Fibroblast of pulmonary artery (primary cell): ENCODE measurements around the gene COL5A1.

Experiments used
- DNase-seq: peaks from one replicate; pipeline ENCODE4 v3.0.0-alpha.2; 2010; ENCODE audit warnings: low read depth
- H3K4me3 ChIP-seq: replicated peaks from 2 replicates; pipeline ENCODE4 v1.5.1; 2011; ENCODE audit warnings: low read depth, mild to moderate bottlenecking, control low read depth, low read length, moderate library complexity
- CTCF ChIP-seq: IDR thresholded peaks from 2 replicates; pipeline ENCODE4 v1.5.1; 2011; ENCODE audit warnings: mild to moderate bottlenecking, control low read depth, low read length, inconsistent platforms; ENCODE audit errors: missing control alignments

COL5A1 gene

DNA sequence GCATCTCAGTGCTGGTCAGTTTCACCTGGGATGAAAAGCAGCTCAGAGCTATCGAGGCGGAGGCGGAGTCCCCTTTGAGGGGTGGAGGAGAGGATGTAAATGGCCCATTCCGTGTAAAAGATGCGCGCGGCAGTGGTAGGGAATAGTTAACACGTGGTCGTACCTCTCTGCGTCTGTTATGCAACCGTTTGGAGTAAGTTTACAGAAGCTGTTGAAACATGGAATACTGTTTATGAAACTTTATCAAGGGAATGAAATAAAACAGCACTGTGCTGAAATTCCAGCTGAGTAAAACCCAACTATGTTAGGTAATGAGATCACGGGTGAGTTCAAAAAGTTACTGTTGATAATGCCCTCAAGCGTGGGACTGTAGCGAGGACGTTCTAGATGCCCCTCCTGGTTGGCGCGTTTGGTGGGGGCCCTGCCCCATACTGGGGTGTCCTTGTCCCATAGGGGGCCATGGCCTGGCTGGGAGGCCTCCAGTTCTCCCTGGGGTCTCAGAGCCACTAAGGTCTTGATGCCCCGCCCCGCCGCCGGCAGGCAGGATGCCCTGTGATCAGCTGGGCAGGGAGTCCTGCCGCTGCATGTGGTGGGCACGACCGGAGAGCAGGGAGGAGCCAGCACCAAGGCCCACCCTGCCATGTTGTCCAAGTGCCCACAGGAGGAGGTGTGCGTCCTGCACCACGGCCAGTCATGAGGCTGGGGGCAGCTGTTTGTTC is 90.9 kb downstream of the COL5A1 start:
- no peak for TF ChIP-seq CTCF
- DNase-seq, result no peak
- no peak overlapping the region for H3K4me3 ChIP-seq

GRCh38 chr9:134733480-134734232 is 92.1 kb downstream of the COL5A1 start:
- DNase-seq, result no peak
- TF ChIP-seq CTCF, result no peak
- H3K4me3 ChIP-seq, result no peak overlapping the region

GRCh38 chr9:134734270-134734669 is 92.7 kb downstream of the COL5A1 start:
- H3K4me3 ChIP-seq, result no peak overlapping the region
- DNase-seq, result peak; percentile 78
- no peak for TF ChIP-seq CTCF

DNA sequence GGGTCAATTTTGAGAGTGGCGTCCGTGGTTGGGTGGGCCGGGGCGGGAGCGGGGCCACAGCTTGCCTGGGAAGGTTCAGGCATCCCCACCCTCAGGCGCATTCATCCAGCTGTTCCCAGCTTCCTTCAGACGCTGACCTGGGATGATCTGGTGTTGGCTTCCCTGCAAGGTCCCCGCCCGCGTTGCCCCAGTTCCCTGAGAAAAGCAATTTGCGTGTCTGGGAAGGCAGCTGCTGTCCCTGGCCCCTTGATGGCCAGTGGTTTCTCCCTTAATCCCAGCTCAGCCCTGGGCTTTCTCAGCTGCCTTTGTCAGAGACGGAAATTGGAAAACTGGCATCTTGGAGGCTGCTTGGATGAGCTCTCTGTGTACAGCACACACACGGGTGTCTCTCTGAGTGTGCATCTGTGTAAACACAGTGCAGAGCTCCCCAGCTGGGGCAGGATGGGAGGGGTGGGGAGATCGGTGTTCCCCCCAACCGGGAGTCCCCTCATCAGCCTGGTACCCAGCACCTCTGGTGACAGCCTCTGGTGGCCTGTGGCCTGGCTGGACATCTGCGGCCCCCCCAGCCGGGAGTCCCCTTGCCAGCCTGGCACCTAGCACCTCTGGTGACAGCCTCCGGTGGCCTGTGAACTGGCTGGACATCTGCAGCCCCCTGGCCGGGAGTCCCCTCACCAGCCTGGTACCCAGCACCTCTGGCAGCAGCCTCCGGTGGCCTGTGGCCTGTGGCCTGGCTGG is 94.0 kb downstream of the COL5A1 start:
- no peak for DNase-seq
- H3K4me3 ChIP-seq, result no peak overlapping the region
- TF ChIP-seq CTCF, result no peak

GRCh38 chr9:134736791-134737497 is 95.3 kb downstream of the COL5A1 start:
- H3K4me3 ChIP-seq, result no peak overlapping the region
- no peak for DNase-seq
- TF ChIP-seq CTCF, result no peak

- TF ChIP-seq CTCF, result no peak
- no peak for DNase-seq
- no peak overlapping the region for H3K4me3 ChIP-seq
Observed at GRCh38 chr9:134737842-134738580, 96.4 kb downstream of the COL5A1 start.
